NCI-H1417 (cell line): Measurements from ENCODE around the gene FGFR3.

Source experiments
- DNase-seq, 3 experiments: peaks; one replicate each; lab custom pipeline; 2025; lab: John Stamatoyannopoulos, UW

The FGFR3 gene

DNA sequence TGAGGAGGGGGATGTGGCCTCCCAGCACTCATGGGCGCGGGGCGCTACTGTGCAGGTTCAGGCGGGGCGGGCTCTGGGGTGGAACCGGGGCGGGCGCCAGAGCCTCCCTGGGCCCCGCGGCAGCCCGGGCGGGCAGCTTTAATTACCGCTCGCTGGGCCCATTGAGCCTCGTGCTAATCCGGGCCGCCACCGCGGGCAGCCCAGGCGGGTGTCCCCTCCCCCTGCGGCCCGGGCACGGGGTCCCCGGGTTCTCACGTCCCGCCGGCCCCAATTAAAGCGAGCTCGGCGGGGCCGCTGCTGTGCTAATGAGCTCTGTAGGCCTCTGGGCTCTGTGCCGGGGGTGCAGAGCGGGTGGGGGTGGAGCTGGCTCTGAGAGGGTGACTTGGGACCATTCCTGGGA lies 22.8 kb upstream of the FGFR3 start:
- DNase-seq: no peak

GRCh38 chr4:1770791-1771231 lies 22.3 kb upstream of the FGFR3 start:
- DNase-seq: no peak

DNA sequence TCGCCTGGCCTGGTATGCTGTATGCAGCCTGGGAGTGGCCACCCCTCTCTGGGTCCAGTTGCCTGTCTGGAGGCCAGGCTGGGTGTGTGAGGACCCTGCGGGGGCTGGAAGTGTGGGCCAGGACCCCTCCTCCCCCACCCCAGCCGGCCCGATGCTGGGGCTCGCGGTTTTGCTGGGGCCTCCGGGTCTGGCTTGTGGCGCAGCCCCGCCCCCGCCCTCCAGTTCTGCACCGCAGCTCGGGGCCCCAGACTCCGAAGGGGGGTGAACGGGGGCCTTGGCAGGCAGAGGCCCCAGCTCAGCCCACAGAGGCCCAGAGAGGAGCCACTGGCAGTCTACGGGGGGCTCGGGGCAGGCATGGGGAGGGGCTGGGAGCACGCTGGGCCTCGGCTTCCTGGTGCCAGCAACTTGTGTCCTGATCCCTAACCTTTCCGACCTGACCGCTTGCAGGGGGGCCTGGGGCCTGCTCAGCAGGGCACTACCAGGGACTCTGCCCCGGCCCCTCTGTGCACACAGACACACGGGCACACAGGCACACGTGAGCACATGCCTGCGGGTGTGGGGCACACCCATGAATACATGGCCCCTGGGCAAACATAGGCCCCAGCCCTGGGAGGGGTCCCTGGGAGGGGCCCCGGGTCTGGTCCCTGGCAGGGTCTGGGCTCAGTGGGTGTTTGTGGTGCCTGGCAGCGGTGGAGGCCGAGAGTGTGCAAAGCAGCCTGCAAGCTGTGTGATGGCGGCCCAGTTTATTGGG lies 21.4 kb upstream of the FGFR3 start:
- DNase-seq: no peak

GRCh38 chr4:1772853-1773538 lies 20.1 kb upstream of the FGFR3 start:
- no peak for DNase-seq

GRCh38 chr4:1773754-1774153 lies 19.3 kb upstream of the FGFR3 start:
- DNase-seq: no peak

- no peak for DNase-seq
Measured at GRCh38 chr4:1775731-1776500, 17.2 kb upstream of the FGFR3 start.

DNA sequence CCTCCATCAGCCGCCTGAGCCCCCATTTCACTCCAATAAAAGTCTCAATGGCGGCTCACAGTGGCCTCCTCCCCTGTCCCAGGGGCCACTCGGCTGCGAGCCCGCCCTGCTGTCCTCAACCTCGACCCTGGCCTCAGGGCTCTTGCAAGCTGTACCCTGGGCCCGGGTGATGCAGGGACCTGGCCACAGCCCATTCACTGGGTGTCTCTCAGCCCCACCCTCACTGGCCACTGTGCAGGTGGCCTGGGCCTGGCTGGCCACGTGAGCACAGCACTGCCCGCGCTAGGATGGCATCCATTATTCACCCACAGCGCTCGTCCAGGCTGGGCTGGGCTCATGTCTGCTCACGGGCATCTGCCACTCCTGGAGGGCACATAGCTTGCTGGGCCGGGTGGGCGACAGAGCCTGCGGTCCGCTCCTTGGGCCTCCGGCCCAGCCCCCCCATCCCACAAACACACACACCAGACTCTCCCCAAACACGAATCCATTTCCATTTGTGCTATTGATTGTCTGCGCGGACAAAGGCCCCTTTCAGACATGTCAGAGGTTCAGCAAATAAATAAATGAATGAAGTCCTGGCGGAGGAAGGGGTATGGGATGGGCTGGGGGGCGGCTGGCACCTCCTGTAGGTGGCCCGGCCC lies 16.5 kb upstream of the FGFR3 start:
- no peak for DNase-seq

DNA sequence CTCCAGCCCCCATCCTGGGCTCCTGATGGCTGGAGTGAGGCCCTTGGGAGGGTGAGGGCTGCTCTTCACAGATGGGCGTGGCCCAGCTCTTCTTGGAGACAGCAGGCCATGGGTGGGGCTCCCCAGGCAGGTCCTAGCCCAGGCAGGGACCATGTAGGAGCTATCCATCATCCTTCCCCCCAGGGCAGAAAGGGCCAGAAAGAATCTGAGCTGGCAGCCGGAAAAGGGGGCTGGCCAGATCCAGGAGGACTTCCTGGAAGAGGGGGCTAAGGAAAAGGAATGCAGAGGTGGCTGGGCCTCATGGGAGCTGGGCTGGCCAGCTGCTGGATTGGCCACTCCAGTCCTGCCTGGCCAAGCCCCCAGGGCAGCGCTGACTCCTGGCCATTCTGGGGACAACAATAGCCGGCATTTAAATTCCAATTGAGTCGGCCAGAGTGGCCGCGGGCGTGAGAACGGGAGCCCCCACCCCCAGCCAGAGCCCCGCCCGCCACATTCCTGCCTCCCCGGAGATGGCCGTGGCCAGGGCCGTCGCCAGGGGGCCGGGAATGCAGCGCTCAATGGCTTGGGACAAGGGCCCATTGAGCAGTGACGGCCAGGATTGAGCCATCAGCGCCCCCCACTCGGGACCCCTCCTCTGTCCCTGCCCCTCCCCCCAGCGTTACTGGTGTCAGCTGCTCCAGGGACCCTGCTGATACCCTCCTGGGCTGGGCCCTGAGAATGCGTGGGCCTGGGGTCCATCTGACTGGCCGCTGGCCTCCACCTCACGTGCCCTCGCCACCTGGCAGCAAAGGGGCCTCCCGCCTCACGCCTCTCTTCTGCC lies 15.1 kb upstream of the FGFR3 start:
- DNase-seq: peak in 1 of 3 experiments; percentile 18

DNA sequence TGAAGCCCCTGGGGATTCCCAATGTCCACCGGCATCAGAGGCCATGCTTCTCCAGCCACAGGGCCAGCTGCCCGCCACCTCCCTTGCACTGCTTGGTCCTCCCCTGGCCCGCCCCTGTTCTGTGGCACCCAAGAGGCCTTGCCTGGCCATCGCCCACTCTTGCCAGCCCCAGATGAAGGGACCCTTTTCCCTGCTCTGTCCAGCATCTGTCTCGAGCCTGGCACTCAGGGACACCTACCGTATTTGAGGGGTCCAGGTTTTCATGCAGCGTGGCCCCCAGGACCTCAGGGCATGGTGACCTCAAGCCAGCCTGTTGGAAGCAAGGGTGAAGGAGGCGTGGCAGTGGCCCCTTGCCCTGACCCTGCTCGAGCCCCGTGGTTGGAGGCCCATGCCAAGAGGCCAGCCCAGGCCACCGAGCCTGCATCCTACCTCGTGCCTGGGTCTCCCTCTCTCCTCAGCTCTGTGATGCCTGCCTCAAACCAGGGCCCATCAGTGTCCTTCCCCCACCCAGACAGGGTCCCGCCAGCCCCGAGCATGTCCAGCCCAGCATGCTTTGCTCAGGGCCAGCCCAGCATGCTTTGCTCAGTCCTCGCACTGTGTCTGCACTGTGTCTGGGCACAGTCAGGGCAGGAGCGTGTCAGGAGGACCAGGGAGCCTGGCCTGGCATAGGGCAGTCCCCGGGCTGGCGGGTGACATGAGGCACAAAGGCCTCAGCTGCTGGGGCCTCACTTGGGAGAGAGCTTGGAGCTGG lies 14.3 kb upstream of the FGFR3 start:
- no peak for DNase-seq

GRCh38 chr4:1779588-1780382 lies 13.3 kb upstream of the FGFR3 start:
- no peak for DNase-seq

DNA sequence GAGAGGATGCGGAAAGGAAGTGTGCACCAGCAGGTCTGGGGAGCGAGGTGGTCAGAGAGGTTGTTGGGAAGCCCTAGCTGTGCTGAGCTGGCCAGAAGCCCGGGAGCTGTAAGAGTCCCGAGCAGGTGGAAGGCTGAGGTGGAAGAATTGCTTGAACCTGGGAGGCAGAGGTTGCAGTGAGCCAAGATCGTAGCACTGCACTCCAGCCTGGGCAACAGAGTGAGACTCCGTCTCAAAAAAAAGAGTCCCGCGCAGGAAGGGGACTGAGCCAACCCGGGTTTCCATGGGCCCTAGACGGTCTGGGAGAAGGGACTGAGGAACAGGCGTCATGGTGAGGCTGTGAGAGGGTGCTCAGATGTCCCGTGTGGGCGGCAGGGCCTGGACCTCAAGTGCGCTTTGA lies 12.7 kb upstream of the FGFR3 start:
- DNase-seq: no peak

DNA sequence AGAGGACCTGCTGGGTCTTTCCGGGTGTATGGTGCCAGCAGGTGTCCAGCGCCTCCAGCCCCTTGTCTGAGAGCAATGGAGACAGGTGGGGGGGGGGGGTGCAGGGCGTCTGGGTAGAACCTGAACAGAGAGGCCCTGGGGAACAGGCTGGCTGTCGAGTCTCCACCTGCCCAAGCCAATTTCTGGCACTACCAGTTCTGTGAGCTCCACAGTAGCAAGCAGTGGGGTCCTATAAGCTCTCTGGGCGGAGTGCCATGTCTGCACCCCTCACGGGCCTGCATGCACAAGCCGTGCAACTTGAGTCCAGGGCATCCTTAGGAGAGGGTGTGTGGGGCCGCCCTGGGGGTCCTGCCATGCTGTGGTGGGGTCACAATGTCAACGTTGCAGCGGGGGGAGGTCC lies 10.1 kb upstream of the FGFR3 start:
- DNase-seq: no peak

GRCh38 chr4:1783970-1784369 lies 9.1 kb upstream of the FGFR3 start:
- DNase-seq: no peak

DNA sequence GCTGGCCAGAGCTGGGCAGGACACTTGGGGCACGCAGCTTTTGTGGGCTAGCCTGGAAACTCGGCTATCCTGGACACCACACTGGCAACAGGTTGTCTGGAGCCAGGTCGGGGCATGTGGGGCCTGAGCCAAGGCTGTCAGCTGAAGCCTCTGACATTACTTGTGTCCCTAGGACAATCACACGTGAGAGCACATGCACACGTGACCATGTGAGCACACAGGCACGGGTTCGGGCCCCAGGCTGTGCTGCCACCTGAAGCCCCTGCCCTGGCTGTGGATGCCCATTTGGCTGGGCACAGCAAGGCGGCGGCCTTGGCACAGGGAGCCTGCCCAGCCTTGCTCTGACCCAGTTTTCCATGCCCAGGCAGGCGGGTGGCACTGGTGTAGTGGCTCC lies 8.7 kb upstream of the FGFR3 start:
- DNase-seq: no peak

- DNase-seq: no peak
Measured at GRCh38 chr4:1784789-1785591, 8.1 kb upstream of the FGFR3 start.

GRCh38 chr4:1785592-1785991 lies 7.5 kb upstream of the FGFR3 start:
- no peak for DNase-seq

DNA sequence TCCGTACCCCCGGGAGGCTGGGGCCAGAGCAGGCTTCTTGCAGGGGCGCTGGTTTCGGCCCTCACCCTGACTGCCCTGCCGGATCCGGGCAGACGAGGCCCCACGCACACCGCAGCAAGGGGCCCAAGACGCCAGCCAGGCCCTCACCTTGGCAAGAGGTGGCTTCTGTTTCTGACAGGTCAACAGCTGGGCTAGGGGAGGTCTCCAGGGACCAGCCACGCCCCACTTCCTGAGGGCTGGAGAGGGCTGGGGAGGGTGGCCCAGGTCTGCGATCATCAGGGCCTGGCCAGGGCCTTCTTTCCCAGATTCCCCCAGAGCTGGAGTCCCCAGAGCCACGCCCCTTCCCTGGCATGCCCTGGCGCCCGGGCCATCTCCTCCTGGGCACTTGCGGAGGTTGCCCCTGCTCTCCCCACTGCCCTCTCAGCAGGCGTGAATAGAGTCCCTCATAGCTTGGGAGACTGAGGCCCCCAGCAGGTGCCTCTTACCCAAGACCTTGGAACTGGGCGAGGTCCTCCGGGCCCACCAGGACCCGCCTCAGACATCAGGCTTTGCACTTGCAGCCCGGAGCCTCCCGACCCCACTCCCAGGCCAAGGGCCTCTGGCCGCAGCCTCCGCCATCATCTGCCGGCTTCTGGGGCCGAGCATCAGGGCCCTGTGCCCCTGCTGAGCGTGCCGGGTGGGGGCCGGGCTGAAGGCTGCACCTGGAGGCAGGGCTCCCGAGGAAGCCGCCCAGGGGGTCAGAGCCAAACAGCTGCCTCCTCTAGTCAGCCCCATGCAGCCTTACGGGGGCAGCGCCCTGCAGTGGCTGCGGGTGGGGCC lies 6.3 kb upstream of the FGFR3 start:
- DNase-seq: peak in 2 of 3 experiments; percentile 26 to 40

DNA sequence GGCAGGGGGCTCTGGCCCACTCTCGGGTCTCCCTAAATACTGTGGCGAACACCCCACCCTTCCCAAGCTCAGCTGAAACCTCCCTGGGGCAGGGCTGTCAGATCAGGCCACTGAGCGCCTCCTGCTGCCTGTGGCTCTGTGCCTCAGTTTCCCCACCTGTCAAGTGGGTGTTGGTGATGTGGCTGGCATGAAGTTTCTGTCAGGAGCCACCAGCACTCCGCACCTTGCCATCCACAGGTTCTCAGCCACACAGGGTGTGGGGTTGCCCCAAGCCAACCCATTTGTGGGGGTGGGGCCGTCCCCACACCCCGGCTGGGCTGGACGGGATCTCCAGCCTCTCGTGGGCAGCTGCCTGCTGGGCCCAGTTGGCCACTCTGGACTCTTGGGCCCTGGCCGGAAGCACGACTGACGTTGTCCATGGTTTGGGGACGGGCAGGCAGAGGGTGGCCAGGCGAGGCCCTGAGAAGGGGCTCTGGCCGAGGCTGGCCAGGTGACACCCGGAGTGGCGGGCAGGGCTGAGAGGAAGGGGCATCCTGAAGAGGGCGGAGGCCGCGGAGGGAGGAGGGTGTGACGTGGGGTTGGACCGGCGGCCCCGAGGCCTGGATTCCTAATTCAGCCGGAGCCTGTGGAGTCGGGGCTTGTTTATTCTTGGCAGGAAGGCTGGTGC lies 5.5 kb upstream of the FGFR3 start:
- no peak for DNase-seq
